GM19324 (cell line): ENCODE data around the gene COL21A1.
A peak's percentile ranks its signal among the peaks of the same experiment; 100 is the strongest.

ENCODE experiments used
- ATAC-seq: cut with Tn5 transposase; IDR thresholded peaks from one replicate; pipeline ENCODE4 v1.9.1; 2021; ENCODE audit warnings: mild to moderate bottlenecking, moderate library complexity; ENCODE audit not compliant: unreplicated experiment, low FRiP score

COL21A1 gene

GRCh38 chr6:56246541-56246880 is 869 bp downstream of the COL21A1 start:
- no peak for ATAC-seq

- ATAC-seq = no peak
Measured at GRCh38 chr6:56245903-56246351, 1.5 kb downstream of the COL21A1 start.

GRCh38 chr6:56244528-56245253 is 2.7 kb downstream of the COL21A1 start:
- no peak for ATAC-seq

- no peak for ATAC-seq
Measured at GRCh38 chr6:56244089-56244488, 3.3 kb downstream of the COL21A1 start.

- ATAC-seq = peak; percentile 76
Measured at GRCh38 chr6:56243518-56244070, 3.8 kb downstream of the COL21A1 start.

GRCh38 chr6:56242346-56242745 is 5.0 kb downstream of the COL21A1 start:
- no peak for ATAC-seq

- no peak for ATAC-seq
Measured at GRCh38 chr6:56241124-56241802, 6.1 kb downstream of the COL21A1 start.

- no peak for ATAC-seq
Measured at GRCh38 chr6:56238352-56238751, 9.0 kb downstream of the COL21A1 start.

- no peak for ATAC-seq
Measured at GRCh38 chr6:56235245-56235644, 12.1 kb downstream of the COL21A1 start.

GRCh38 chr6:56232436-56232835 is 14.9 kb downstream of the COL21A1 start:
- no peak for ATAC-seq

GRCh38 chr6:56231827-56232226 is 15.6 kb downstream of the COL21A1 start:
- ATAC-seq = no peak

- ATAC-seq = no peak
Measured at GRCh38 chr6:56230976-56231566, 16.3 kb downstream of the COL21A1 start.

GRCh38 chr6:56227071-56227879 is 20.1 kb downstream of the COL21A1 start:
- ATAC-seq = no peak

- no peak for ATAC-seq
Measured at GRCh38 chr6:56223995-56224394, 23.4 kb downstream of the COL21A1 start.

- no peak for ATAC-seq
Measured at GRCh38 chr6:56222499-56222898, 24.9 kb downstream of the COL21A1 start.

- no peak for ATAC-seq
Measured at GRCh38 chr6:56220078-56220477, 27.3 kb downstream of the COL21A1 start.

GRCh38 chr6:56214703-56215101 is 32.7 kb downstream of the COL21A1 start:
- no peak for ATAC-seq

- ATAC-seq = no peak
Measured at GRCh38 chr6:56214041-56214702, 33.2 kb downstream of the COL21A1 start.

GRCh38 chr6:56211724-56212123 is 35.7 kb downstream of the COL21A1 start:
- no peak for ATAC-seq

GRCh38 chr6:56204134-56204533 is 43.2 kb downstream of the COL21A1 start:
- no peak for ATAC-seq
